ENCODE measurements around the gene CD72. TPM values are rescaled to one million over a fixed set of nuclear protein-coding genes. Genes with fewer than 3 reads are reported as not detected.
A peak's percentile ranks its signal among the peaks of the same experiment; 100 is the strongest.
"Not testable (repeated sequence)": the region's sequence is repeated elsewhere in the genome, so short reads cannot be mapped to it uniquely, and the experiment has no call there.

The CD72 gene
- polyA plus RNA-seq, 3 donors, result 1.6 to 6.8 (median 1.8) TPM

- Mint-ChIP-seq H3K4me1 (no peaks in the 10 kb centered on the region), H3K4me3 (no peak overlapping the region), H3K36me3 (peaks cover 0 to 8% of the 10 kb centered on the region in 2 donors), H3K9me3 (peaks cover 19 to 36% (median 30%) of the 10 kb centered on the region in 7 donors), H3K27me3 (ENCODE audit: low read depth in 3 of 3) (peaks cover 0 to 4% (median 1%) of the 10 kb centered on the region in 3 donors), H3K27ac (no peak overlapping the region)
- no peak for DNase-seq
- Histone ChIP-seq H4K20me1 (ENCODE audit: insufficient read depth, low read length) (no peaks in the 10 kb centered on the region), H3K9ac (ENCODE audit: insufficient read depth, low read length, poor library complexity, severe bottlenecking) (no peak overlapping the region), H3K4me1 (ENCODE audit: control insufficient read depth in 1 of 2, insufficient read depth in 2 of 2, low read length in 2 of 2) (no peaks in the 10 kb centered on the region), H3K9me3 (replicated peaks in 1 of 2; ENCODE audit: control insufficient read depth in 1 of 2, insufficient read depth in 1 of 2, low read length in 2 of 2) (peaks cover 21 to 25% of the 10 kb centered on the region in 2 donors), H3K79me2 (ENCODE audit: insufficient read depth, low read length) (no peaks in the 10 kb centered on the region), H3K4me3 (replicated peaks in 1 of 3; ENCODE audit: low read depth in 2 of 3, low read length in 3 of 3) (no peak overlapping the region), H3K27me3 (ENCODE audit: control insufficient read depth in 2 of 2, insufficient read depth in 2 of 2, low read length in 2 of 2) (no peaks in the 10 kb centered on the region), H3K27ac (ENCODE audit: low read depth in 1 of 2, low read length in 2 of 2) (no peak overlapping the region), H2AFZ (ENCODE audit: insufficient read depth, low read depth, low read length, poor library complexity, severe bottlenecking) (no peak overlapping the region), H3K36me3 (replicated peaks in 1 of 2; ENCODE audit: control insufficient read depth in 1 of 2, insufficient read depth in 2 of 2, low read length in 2 of 2) (no peaks in the 10 kb centered on the region), H3K4me2 (replicated peaks; ENCODE audit: extremely low read depth, low read length, poor library complexity, severe bottlenecking) (no peak overlapping the region)
- TF ChIP-seq CTCF (IDR thresholded peaks at IDR 0.05), result no peak
- intact Hi-C loops (cut with micrococcal nuclease), result no loop called here
- WGBS (ENCODE audit: insufficient coverage), result 100% methylated on average over 1 of the region's 4 CpGs
These were observed 23.7 kb downstream of the CD72 start for GRCh38 chr9:35594471-35594870.

- Mint-ChIP-seq H3K27ac (peak overlapping the region in 1 of 7 donors; percentile 45), H3K9me3 (peaks cover 19 to 40% (median 33%) of the 10 kb centered on the region in 7 donors), H3K4me3 (no peak overlapping the region)
These were observed 24.6 kb downstream of the CD72 start for GRCh38 chr9:35593581-35593980.

GRCh38 chr9:35588506-35588905 is 29.7 kb downstream of the CD72 start:
- H3K4me1 Mint-ChIP-seq; H3K79me2 ChIP-seq (ENCODE audit: insufficient read depth, low read length); H3K4me1 ChIP-seq (ENCODE audit: control insufficient read depth in 1 of 2, insufficient read depth in 2 of 2, low read length in 2 of 2); H4K20me1 ChIP-seq (ENCODE audit: insufficient read depth, low read length); H3K9ac ChIP-seq (ENCODE audit: insufficient read depth, low read length, poor library complexity, severe bottlenecking); H3K27ac Mint-ChIP-seq; H3K36me3 ChIP-seq (replicated peaks in 1 of 2; ENCODE audit: control insufficient read depth in 1 of 2, insufficient read depth in 2 of 2, low read length in 2 of 2); H3K4me3 Mint-ChIP-seq; H3K27me3 Mint-ChIP-seq (ENCODE audit: low read depth in 3 of 3); intact Hi-C loops (cut with micrococcal nuclease); H3K27ac ChIP-seq (ENCODE audit: low read depth in 1 of 2, low read length in 2 of 2); H3K36me3 Mint-ChIP-seq; DNase-seq; H3K4me3 ChIP-seq (replicated peaks in 1 of 3; ENCODE audit: low read depth in 2 of 3, low read length in 3 of 3); H3K4me2 ChIP-seq (replicated peaks; ENCODE audit: extremely low read depth, low read length, poor library complexity, severe bottlenecking); H2AFZ ChIP-seq (ENCODE audit: insufficient read depth, low read depth, low read length, poor library complexity, severe bottlenecking); H3K27me3 ChIP-seq (ENCODE audit: control insufficient read depth in 2 of 2, insufficient read depth in 2 of 2, low read length in 2 of 2): not testable (repeated sequence)
- WGBS (ENCODE audit: insufficient coverage), result 100% methylated on average over 3 of the region's 5 CpGs
- peaks cover 21 to 44% (median 37%) of the 10 kb centered on the region in 7 donors for H3K9me3 Mint-ChIP-seq
- peaks cover 13 to 19% of the 10 kb centered on the region in 2 donors for H3K9me3 ChIP-seq (replicated peaks in 1 of 2; ENCODE audit: control insufficient read depth in 1 of 2, insufficient read depth in 1 of 2, low read length in 2 of 2)

More at GRCh38 chr9:35593581-35593980, 24.6 kb downstream of the CD72 start:
- no peaks in the 10 kb centered on the region for H4K20me1 ChIP-seq (ENCODE audit: insufficient read depth, low read length)
- H3K36me3 Mint-ChIP-seq, result peaks cover 0 to 8% of the 10 kb centered on the region in 2 donors
- no peaks in the 10 kb centered on the region for H3K79me2 ChIP-seq (ENCODE audit: insufficient read depth, low read length)
- H3K27ac ChIP-seq (ENCODE audit: low read depth in 1 of 2, low read length in 2 of 2), result no peak overlapping the region
- H3K4me3 ChIP-seq (replicated peaks in 1 of 3; ENCODE audit: low read depth in 2 of 3, low read length in 3 of 3), result no peak overlapping the region
- H3K9ac ChIP-seq (ENCODE audit: insufficient read depth, low read length, poor library complexity, severe bottlenecking), result no peak overlapping the region
- no peaks in the 10 kb centered on the region for H3K36me3 ChIP-seq (replicated peaks in 1 of 2; ENCODE audit: control insufficient read depth in 1 of 2, insufficient read depth in 2 of 2, low read length in 2 of 2)
- TF ChIP-seq CTCF (IDR thresholded peaks at IDR 0.05), result no peak
- DNase-seq, result no peak
- H3K4me2 ChIP-seq (replicated peaks; ENCODE audit: extremely low read depth, low read length, poor library complexity, severe bottlenecking), result no peak overlapping the region
- no peaks in the 10 kb centered on the region for H3K27me3 ChIP-seq (ENCODE audit: control insufficient read depth in 2 of 2, insufficient read depth in 2 of 2, low read length in 2 of 2)
- H3K4me1 Mint-ChIP-seq, result no peaks in the 10 kb centered on the region
- peaks cover 21 to 25% of the 10 kb centered on the region in 2 donors for H3K9me3 ChIP-seq (replicated peaks in 1 of 2; ENCODE audit: control insufficient read depth in 1 of 2, insufficient read depth in 1 of 2, low read length in 2 of 2)
- intact Hi-C loops (cut with micrococcal nuclease), result no loop called here
- no peaks in the 10 kb centered on the region for H3K4me1 ChIP-seq (ENCODE audit: control insufficient read depth in 1 of 2, insufficient read depth in 2 of 2, low read length in 2 of 2)
- H3K27me3 Mint-ChIP-seq (ENCODE audit: low read depth in 3 of 3), result peaks cover 0 to 4% (median 1%) of the 10 kb centered on the region in 3 donors
- no peak overlapping the region for H2AFZ ChIP-seq (ENCODE audit: insufficient read depth, low read depth, low read length, poor library complexity, severe bottlenecking)
